IPS-18c (cell line): ENCODE results near the gene RAD51B.

Source experiments
- H3K4me3 ChIP-seq: 2 replicates; pipeline ENCODE4 v1.7.0; 2013; ENCODE audit warnings: low read depth, mild to moderate bottlenecking, low read length, moderate library complexity; ENCODE audit not compliant: insufficient read depth
- H3K9me3 ChIP-seq: one replicate; pipeline ENCODE4 v1.6.1; 2013; ENCODE audit warnings: mild to moderate bottlenecking, low read length, moderate library complexity; ENCODE audit not compliant: control insufficient read depth, insufficient read depth

The RAD51B gene

DNA sequence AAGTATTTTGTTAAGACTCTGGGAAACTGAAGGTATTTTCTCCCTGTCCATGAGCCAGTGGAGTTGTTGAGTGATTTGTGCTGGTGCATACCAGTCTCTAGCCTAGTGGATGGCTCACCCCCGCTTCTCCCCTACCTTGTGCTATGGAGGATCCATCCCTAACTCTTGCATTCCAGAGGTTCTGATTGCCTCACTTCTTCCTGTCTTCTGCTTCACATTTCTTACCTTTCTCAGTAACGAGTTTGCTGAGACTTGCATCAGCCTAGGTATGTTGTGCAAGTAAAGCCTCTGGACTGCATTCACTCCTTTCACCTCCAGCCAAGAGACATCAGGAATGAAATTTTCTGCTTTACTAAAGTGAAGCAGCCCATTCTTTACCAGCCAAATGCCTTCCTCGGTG lies 581.7 kb downstream of the RAD51B start:
- Histone ChIP-seq H3K4me3 (no peak overlapping the region), H3K9me3 (no peaks in the 10 kb centered on the region)

- H3K4me3 ChIP-seq = no peak overlapping the region
Observed at GRCh38 chr14:68401855-68402254, 582.3 kb downstream of the RAD51B start.

GRCh38 chr14:68402525-68403101 lies 583.0 kb downstream of the RAD51B start:
- no peaks in the 10 kb centered on the region for H3K9me3 ChIP-seq
- no peak overlapping the region for H3K4me3 ChIP-seq

More at GRCh38 chr14:68401855-68402254, 582.3 kb downstream of the RAD51B start:
- no peaks in the 10 kb centered on the region for H3K9me3 ChIP-seq

GRCh38 chr14:68403191-68404145 lies 583.9 kb downstream of the RAD51B start:
- Histone ChIP-seq H3K4me3 (no peak overlapping the region), H3K9me3 (no peaks in the 10 kb centered on the region)

GRCh38 chr14:68404146-68404527 lies 584.6 kb downstream of the RAD51B start:
- Histone ChIP-seq H3K4me3 (no peak overlapping the region), H3K9me3 (no peaks in the 10 kb centered on the region)

- no peak overlapping the region for H3K4me3 ChIP-seq
- no peaks in the 10 kb centered on the region for H3K9me3 ChIP-seq
Observed at GRCh38 chr14:68404652-68405183, 585.1 kb downstream of the RAD51B start.

GRCh38 chr14:68405961-68406360 lies 586.4 kb downstream of the RAD51B start:
- no peaks in the 10 kb centered on the region for H3K9me3 ChIP-seq
- no peak overlapping the region for H3K4me3 ChIP-seq

DNA sequence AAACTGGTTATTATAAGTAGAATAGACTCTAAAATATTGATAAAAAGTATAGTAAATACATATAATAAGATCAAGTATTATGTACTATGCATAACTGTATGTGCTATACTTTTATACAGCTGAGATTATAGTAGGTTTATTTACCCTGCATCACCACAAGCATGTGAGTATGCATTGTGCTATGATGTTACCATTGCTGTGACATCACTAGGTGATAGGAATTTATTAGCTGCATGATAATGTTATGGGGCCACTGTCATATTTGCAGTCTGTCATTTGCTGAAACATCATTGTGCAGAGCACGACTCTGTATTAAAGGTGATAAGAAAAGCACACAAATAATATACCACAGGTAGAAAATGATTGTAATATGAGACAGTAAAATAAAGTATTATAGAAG lies 587.7 kb downstream of the RAD51B start:
- H3K9me3 ChIP-seq = no peaks in the 10 kb centered on the region

DNA sequence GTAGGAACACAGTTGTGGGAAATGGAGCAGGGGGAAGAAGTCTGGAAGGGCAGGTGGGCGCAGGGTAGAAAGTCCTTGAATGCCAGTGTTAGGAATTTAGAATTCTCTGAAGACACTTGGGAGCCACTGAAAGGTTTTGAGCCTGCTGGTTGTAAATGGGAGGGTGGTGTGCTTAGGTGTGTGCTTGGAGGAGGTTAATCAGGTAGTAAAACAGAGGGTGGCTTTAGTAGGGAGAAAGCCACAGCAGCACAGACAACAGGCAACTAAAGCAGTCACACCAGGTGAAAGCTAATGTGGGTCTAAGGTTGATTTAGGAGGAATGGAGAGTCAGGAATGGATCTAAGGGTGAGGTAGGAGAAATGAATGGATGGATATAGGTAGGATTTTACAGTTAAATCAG lies 588.2 kb downstream of the RAD51B start:
- Histone ChIP-seq H3K4me3 (no peak overlapping the region), H3K9me3 (no peaks in the 10 kb centered on the region)

More for the DNA sequence above, 587.7 kb downstream of the RAD51B start:
- H3K4me3 ChIP-seq = no peak overlapping the region

DNA sequence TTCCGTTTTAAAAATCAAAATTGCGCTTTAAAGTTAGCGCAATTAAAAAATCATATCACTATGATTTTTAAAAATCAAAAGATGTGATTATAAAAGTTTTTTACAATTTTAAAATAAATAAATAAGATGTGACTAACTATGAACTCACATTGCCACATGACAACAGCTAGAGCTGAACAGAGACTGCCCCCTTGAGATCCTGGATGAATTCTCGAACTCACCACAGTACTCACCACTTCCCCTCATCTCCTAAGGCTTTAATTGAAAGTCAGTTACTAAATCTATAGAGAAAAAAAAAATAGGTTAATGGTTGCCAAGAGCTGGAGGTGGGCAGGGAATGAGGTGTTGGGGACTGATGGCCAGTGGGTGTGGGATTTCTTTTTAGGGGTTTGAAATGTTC lies 589.1 kb downstream of the RAD51B start:
- H3K9me3 ChIP-seq = no peaks in the 10 kb centered on the region

GRCh38 chr14:68409387-68409786 lies 589.8 kb downstream of the RAD51B start:
- no peak overlapping the region for H3K4me3 ChIP-seq

More for the DNA sequence above, 589.1 kb downstream of the RAD51B start:
- no peak overlapping the region for H3K4me3 ChIP-seq

GRCh38 chr14:68412505-68413465 lies 593.2 kb downstream of the RAD51B start:
- H3K9me3 ChIP-seq = no peaks in the 10 kb centered on the region

More at GRCh38 chr14:68409387-68409786, 589.8 kb downstream of the RAD51B start:
- no peaks in the 10 kb centered on the region for H3K9me3 ChIP-seq

DNA sequence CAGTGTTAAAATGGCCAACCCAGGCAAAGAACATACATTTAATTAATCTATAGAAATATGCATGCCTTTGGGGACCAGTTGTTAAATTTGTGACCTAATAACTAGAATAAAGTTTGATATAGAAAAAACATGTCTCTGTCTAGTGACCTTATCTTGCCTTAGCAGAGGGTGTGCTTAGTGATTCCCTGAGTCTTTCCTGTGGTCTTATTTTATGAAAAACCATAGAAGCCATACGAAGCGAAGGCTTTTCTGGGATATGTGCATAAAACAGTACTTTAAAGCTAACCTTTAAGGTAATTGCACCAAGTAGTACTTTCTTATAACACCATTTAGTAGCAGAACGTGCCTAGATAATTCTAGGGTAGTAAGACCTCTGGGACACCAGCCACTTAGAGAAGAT lies 593.9 kb downstream of the RAD51B start:
- H3K4me3 ChIP-seq = no peak overlapping the region

More at GRCh38 chr14:68412505-68413465, 593.2 kb downstream of the RAD51B start:
- no peak overlapping the region for H3K4me3 ChIP-seq

GRCh38 chr14:68414121-68414520 lies 594.5 kb downstream of the RAD51B start:
- Histone ChIP-seq H3K9me3 (no peaks in the 10 kb centered on the region), H3K4me3 (no peak overlapping the region)

More for the DNA sequence above, 593.9 kb downstream of the RAD51B start:
- no peaks in the 10 kb centered on the region for H3K9me3 ChIP-seq

DNA sequence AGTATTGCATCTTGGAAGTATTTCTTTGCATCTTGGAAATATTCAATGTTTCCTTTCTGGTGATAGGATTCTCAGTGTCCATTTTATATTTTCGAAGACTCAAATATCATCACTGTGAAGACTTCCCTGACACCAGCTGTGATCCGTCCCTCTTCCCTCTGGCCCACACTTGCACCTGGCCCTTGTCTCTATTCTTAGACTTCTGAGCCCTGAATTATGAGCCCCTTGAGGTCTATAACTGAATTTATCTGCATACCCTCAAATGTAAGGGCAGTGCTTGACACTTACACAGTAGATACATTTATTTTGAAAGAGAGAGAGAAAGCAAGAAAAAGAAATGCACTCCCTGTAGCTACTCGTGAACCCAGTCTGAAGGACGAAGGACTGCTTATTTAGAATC lies 596.6 kb downstream of the RAD51B start:
- no peaks in the 10 kb centered on the region for H3K9me3 ChIP-seq

GRCh38 chr14:68417009-68417650 lies 597.6 kb downstream of the RAD51B start:
- no peaks in the 10 kb centered on the region for H3K9me3 ChIP-seq
- H3K4me3 ChIP-seq = no peak overlapping the region

More for the DNA sequence above, 596.6 kb downstream of the RAD51B start:
- H3K4me3 ChIP-seq = no peak overlapping the region
